Stimulated activated CD4-positive, alpha-beta T cell treated with anti-CD3 and anti-CD28 coated beads, Interleukin-12 subunit alpha, Interleukin-12 subunit beta, amount 100 ng/mL, for 24 hours (primary cell): ENCODE results near the gene EIF2AK2.

Experiments used
- DNase-seq, 2 experiments: peaks; one replicate each; pipeline ENCODE4 v3.0.0-alpha.2; 2020; ENCODE audit warnings: low read depth in 2 of 2

The EIF2AK2 gene

GRCh38 chr2:37102588-37102987 lies 54.2 kb downstream of the EIF2AK2 start:
- DNase-seq, result no peak

DNA sequence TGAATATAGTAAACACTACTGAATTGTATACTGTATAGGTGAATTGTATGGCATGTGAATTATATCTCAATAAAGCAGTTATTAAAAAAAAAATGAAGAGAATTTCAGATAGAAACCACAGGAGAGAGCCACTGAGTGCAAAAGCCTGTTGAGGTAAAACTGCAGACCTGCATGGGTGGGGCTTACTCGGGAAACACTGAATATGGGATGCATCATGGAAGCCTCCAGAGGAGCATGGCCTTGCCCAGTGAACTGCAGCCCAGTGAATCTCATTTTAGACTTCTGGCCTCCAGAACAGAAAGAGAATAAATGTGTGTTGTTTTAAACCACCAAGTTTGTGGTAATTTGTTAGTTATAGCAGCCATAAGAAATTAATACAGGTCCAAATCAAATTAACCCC lies 56.7 kb downstream of the EIF2AK2 start:
- DNase-seq, result no peak

DNA sequence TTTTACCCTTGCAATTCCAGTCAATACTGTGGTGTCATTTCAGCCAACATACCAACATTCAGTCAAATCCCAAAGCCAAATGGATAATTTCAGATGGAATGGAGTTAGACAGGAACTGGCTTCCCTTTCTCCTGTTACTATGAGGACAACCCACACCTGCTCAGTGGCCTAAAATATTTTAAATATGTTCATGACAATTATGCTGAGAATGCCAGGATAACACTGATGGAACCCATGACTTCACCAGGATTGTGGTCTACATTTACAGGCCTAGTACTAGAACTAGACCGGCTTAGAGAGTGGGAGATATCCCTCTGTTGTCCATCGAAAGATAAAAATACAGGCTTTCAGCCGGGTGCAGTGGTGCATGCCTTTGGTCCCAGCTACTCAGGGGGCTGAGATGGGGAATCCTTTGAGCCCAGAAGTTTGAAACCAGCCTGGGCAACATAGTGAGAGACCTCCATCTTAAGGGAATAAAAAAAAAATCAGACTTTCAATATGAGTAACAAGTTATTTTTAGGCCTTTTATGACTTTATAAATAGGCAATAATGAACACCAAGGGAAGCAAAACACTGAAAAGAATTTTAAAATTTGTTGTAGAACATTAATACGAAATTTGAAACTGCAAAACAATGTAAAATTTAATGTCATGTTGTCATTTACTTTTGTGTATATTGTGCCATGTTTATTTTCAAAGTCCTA lies 58.2 kb downstream of the EIF2AK2 start:
- DNase-seq, result no peak

GRCh38 chr2:37096568-37096967 lies 60.2 kb downstream of the EIF2AK2 start:
- no peak for DNase-seq

DNA sequence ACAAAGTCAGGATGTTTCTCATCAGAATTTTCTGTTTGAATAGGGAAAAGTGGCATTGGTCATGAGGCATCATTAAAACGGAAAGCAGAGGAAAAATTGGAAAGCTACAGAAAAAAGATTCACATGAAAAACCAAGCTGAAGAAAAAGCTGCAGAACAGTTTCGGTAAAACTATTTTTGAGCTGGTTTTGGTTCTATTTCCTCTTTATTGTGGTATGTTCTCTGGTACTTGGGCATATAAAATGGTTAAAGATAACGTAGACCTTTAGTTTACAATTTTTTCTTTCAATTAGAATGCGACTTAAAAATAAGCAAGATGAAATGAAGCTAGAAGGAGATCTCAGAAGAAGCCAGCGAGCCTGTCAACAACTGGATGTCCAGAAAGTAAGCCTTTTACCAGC lies 64.9 kb downstream of the EIF2AK2 start:
- no peak for DNase-seq

- no peak for DNase-seq
Observed at GRCh38 chr2:37090019-37090477, 66.7 kb downstream of the EIF2AK2 start.

GRCh38 chr2:37085731-37086147 lies 71.0 kb downstream of the EIF2AK2 start:
- no peak for DNase-seq

GRCh38 chr2:37084797-37085196 lies 72.0 kb downstream of the EIF2AK2 start:
- no peak for DNase-seq

DNA sequence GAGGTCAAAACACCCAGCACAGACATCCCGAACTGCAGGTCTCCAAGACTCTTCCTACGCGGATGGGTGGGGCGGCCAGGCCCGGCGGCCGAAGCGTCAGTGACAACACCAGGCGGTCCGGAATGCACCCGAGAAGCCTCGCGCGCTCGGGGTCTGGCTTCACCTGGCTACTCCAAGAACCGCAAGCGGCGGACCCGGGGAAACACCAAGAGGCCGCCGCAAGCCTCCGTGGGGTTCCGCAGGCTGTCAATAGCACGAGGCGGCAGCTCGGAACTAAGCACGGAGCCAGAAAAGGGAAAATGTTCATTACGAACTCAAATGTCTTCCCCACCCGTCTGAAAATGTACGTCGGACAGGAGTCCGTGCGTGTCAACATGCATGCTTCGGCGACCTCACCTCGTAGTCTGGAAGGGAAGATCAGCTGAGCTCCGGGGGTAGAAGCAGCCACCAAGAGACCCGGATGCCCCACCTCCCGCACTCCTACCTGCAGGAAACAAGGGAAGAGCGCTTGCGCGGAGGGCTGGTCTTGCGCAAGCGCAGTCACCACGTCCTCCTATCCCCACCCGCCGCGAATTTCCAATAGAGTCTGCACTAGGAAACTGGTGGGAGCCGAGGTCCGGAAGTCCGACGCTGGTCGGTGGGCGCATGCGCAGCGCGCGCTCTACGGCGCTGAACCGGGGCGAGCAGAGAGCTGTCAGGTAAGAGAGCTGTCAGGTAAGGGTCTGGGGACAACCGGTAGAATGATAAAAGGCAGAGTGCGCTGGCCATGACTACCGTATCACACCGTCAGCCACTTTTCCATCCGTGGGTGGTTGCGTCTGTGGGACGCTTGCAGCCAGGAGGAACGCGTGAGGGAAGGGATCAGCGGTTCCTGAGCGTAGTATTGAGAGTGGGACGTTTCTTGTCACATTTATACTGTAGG lies 72.6 kb downstream of the EIF2AK2 start, which contains the start of the genes GPATCH11 and HEATR5B:
TSS of gene GPATCH11 (plus strand) at position 646 of the 922 bp plus-strand sequence. CDS start 3,864 bp downstream, outside the sequence.
TSS of gene HEATR5B (minus strand) at position 500 of the 922 bp plus-strand sequence. CDS start 958 bp downstream, outside the sequence.
- DNase-seq, result peak; percentile 87 to 89

GRCh38 chr2:37080689-37081088 lies 76.1 kb downstream of the EIF2AK2 start:
- no peak for DNase-seq

DNA sequence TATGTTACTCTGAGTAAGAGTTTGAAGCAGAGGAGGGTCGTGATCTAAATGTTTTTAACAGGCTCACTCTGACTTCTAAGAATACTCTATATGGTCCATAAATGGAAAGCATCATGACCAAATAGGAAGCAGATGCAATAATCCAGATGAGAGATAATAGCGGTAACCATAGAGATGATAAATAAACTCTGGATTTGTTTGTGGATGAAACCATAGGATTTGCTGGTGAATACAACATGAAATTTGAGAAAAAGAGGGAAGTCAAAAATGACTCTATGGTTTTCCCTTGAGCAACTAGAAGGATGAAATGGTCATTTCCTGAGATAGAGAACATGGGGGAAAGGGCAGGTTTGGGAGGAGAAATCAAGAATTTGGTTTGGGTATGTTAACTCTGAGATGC lies 76.5 kb downstream of the EIF2AK2 start:
- DNase-seq, result no peak

- no peak for DNase-seq
Observed at GRCh38 chr2:37070931-37071330, 85.8 kb downstream of the EIF2AK2 start.

- DNase-seq, result no peak
Observed at GRCh38 chr2:37068686-37069085, 88.1 kb downstream of the EIF2AK2 start.

- no peak for DNase-seq
Observed at GRCh38 chr2:37061776-37062175, 95.0 kb downstream of the EIF2AK2 start.

GRCh38 chr2:37061013-37061711 lies 95.6 kb downstream of the EIF2AK2 start:
- no peak for DNase-seq

DNA sequence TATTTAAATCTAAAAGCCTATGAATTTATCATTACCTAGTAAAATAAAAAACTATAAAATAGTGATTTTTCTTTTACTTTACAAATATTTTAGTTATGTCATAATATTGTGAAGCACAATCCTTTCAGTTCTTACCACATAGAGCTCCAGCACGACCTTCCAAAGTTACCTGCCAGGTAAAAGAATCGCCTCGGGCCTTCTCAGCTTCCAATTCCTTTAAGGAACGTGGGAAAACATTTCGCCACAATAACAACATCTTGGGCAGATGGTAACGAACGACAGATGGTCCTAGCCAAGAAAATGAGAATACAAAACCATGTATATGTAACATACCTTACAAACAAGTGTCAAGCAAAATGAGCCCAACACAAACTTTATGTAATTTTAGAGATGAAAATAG lies 96.3 kb downstream of the EIF2AK2 start:
- no peak for DNase-seq

- no peak for DNase-seq
Observed at GRCh38 chr2:37059841-37060240, 96.9 kb downstream of the EIF2AK2 start.

DNA sequence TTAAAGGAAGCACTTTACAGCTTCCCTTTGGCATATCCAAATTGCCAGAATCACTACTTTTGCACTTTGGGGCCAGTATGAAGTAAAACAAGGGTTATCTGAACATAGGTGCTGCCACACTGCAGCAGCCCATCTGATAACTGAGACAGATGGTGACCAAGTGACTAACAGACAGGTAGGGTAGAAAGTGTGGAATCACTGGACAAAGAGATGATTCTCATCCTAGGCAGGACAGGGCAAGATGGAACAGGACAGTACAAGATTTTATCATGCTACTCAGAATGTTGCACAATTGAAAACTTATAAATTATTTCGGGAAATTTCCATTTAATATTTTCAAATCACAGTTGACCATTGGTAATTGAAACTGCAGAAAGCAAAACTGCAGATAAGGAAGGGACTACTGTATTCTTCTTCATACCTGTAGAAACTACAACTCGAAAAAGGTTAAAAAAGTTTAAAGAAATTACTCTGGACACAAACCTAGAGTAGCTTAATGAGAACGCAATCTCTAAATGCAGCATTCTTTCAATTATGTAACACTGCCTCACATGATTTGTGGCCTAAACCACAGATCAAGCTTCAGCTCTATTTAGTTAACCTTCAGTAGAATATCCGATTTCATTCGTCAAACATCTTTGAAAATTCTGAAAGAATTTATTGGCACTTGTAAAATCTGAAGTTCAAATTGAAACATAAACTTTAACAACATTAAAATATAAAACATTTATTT lies 104.0 kb downstream of the EIF2AK2 start:
- DNase-seq, result no peak
